ENCODE data around the gene CEMP1.

The CEMP1 gene

GRCh38 chr16:2519711-2520080, 11.5 kb downstream of the CEMP1 start:
- no peaks in the 10 kb centered on the region for H3K9me3 ChIP-seq (ENCODE audit: insufficient read depth, low read depth, low read length)
- H3K4me2 ChIP-seq (ENCODE audit: low read depth, low read length, poor library complexity, severe bottlenecking), result no peak overlapping the region
- TF ChIP-seq EZH2phosphoT487 (IDR thresholded peaks at IDR 0.05; ENCODE audit: borderline replicate concordance) (no peak), CTCF (conservative IDR thresholded peaks at IDR 0.05; ENCODE audit: low read length) (no peak)
- H2AFZ ChIP-seq (ENCODE audit: low read length), result no peak overlapping the region
- H3K4me3 ChIP-seq (ENCODE audit: low read length, poor library complexity, severe bottlenecking), result peak overlapping the region; percentile 32
- no peaks in the 10 kb centered on the region for H3F3A ChIP-seq (ENCODE audit: low read depth)
- H3K4me1 ChIP-seq (ENCODE audit: insufficient read depth, low read length, poor library complexity, severe bottlenecking), result peaks cover 8% of the 10 kb centered on the region
- no peaks in the 10 kb centered on the region for H3K36me3 ChIP-seq (ENCODE audit: insufficient read depth, low read length)
- H4K20me1 ChIP-seq (ENCODE audit: insufficient read depth, low read length, poor library complexity, severe bottlenecking), result peaks cover 6% of the 10 kb centered on the region
- H3K9ac ChIP-seq (ENCODE audit: low read depth, low read length, poor library complexity, severe bottlenecking), result no peak overlapping the region
- H3K9me2 ChIP-seq (replicated peaks; ENCODE audit: low read depth, low read length), result no peaks in the 10 kb centered on the region
- no peaks in the 10 kb centered on the region for H3K27me3 ChIP-seq (ENCODE audit: insufficient read depth, low read length, poor library complexity, severe bottlenecking)
- H3K79me2 ChIP-seq (ENCODE audit: insufficient read depth, low read length), result peaks cover 43% of the 10 kb centered on the region

- Histone ChIP-seq H3K79me2 (ENCODE audit: insufficient read depth, low read length) (peaks cover 50% of the 10 kb centered on the region), H3K36me3 (ENCODE audit: insufficient read depth, low read length) (no peaks in the 10 kb centered on the region), H3K4me3 (ENCODE audit: low read length, poor library complexity, severe bottlenecking) (no peak overlapping the region), H3F3A (ENCODE audit: low read depth) (no peaks in the 10 kb centered on the region), H3K9ac (ENCODE audit: low read depth, low read length, poor library complexity, severe bottlenecking) (no peak overlapping the region), H3K27me3 (ENCODE audit: insufficient read depth, low read length, poor library complexity, severe bottlenecking) (no peaks in the 10 kb centered on the region), H3K9me2 (replicated peaks; ENCODE audit: low read depth, low read length) (no peaks in the 10 kb centered on the region), H3K4me2 (ENCODE audit: low read depth, low read length, poor library complexity, severe bottlenecking) (no peak overlapping the region), H3K9me3 (ENCODE audit: insufficient read depth, low read depth, low read length) (no peaks in the 10 kb centered on the region), H4K20me1 (ENCODE audit: insufficient read depth, low read length, poor library complexity, severe bottlenecking) (peaks cover 9% of the 10 kb centered on the region), H3K4me1 (ENCODE audit: insufficient read depth, low read length, poor library complexity, severe bottlenecking) (peaks cover 8% of the 10 kb centered on the region), H2AFZ (ENCODE audit: low read length) (no peak overlapping the region)
- TF ChIP-seq CTCF (conservative IDR thresholded peaks at IDR 0.05; ENCODE audit: low read length) (no peak), EZH2phosphoT487 (IDR thresholded peaks at IDR 0.05; ENCODE audit: borderline replicate concordance) (no peak)
Observed at GRCh38 chr16:2518823-2519710, 12.1 kb downstream of the CEMP1 start.

GRCh38 chr16:2517954-2518605, 13.1 kb downstream of the CEMP1 start:
- Histone ChIP-seq H3K36me3 (ENCODE audit: insufficient read depth, low read length) (no peaks in the 10 kb centered on the region), H3K4me1 (ENCODE audit: insufficient read depth, low read length, poor library complexity, severe bottlenecking) (peaks cover 11% of the 10 kb centered on the region), H3K27me3 (ENCODE audit: insufficient read depth, low read length, poor library complexity, severe bottlenecking) (no peaks in the 10 kb centered on the region), H4K20me1 (ENCODE audit: insufficient read depth, low read length, poor library complexity, severe bottlenecking) (peaks cover 9% of the 10 kb centered on the region), H2AFZ (ENCODE audit: low read length) (no peak overlapping the region), H3K4me2 (ENCODE audit: low read depth, low read length, poor library complexity, severe bottlenecking) (no peak overlapping the region), H3K9ac (ENCODE audit: low read depth, low read length, poor library complexity, severe bottlenecking) (no peak overlapping the region), H3K9me2 (replicated peaks; ENCODE audit: low read depth, low read length) (no peaks in the 10 kb centered on the region), H3F3A (ENCODE audit: low read depth) (no peaks in the 10 kb centered on the region), H3K79me2 (ENCODE audit: insufficient read depth, low read length) (peaks cover 52% of the 10 kb centered on the region), H3K9me3 (ENCODE audit: insufficient read depth, low read depth, low read length) (no peaks in the 10 kb centered on the region), H3K4me3 (ENCODE audit: low read length, poor library complexity, severe bottlenecking) (no peak overlapping the region)
- TF ChIP-seq EZH2phosphoT487 (IDR thresholded peaks at IDR 0.05; ENCODE audit: borderline replicate concordance) (no peak), CTCF (conservative IDR thresholded peaks at IDR 0.05; ENCODE audit: low read length) (no peak)

All from Loucy (cell line).